Measurements from ENCODE around the gene AGBL5. TPM values are rescaled to one million over a fixed set of nuclear protein-coding genes. Genes with fewer than 3 reads are reported as not detected.
A peak's percentile ranks its signal among the peaks of the same experiment; 100 is the strongest.
"Not testable (repeated sequence)": the region's sequence is repeated elsewhere in the genome, so short reads cannot be mapped to it uniquely, and the experiment has no call there.

The AGBL5 gene
- total RNA-seq, 2 donors from 2014 or later = 13.1 to 14.3 TPM

DNA sequence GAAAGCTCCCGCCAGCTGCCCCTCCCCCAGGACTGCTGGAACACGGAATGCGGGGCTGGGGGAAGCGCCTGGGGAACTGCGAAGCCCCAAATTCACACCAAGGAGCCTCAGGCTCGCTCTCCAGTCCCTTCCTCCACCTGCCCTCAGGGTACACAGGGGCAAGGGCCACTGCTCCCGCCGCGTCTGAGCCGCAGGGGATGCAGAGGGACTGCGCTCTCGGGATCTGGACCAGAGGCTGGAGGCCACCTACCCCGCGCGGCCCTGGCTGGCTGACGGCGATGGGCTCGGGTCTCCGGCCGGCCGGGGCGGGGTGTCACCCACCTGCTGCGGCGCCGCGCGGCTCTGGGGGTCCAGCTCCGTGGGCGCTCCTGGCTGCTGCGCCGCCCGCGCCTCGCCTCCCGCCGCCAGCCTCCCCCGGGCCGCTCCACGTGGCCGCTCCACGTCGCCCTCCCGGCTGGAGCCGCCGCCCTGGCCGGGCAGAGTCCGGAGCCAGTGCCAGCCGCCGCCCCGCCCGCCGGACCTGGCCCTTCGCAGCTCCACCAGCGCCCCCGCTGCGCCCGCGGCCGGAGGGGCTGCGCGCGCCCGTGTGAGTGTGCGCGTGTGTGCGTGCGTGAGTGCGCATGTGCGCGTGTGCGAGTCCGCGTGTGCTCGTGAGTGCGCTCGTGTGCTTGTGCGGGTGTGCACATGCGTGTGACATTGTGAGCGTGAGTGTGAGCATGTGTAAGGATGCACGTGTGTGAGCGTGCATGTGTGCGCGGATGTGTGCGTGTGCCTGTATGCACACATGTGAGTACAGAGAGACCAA, 67.3 kb downstream of the AGBL5 start, which contains the start of gene CGREF1:
CGREF1 (minus strand) TSS at position 604 of the 805 bp plus-strand sequence. CDS start 14,762 bp downstream, outside the sequence.
- H3K27me3 Mint-ChIP-seq = peaks cover 13% of the 10 kb centered on the region
- H3K4me3 Mint-ChIP-seq = peak within 1 kb of the TSS; percentile 71
- no peak within 1 kb of the TSS for H3K27ac Mint-ChIP-seq
- no peaks in the 10 kb centered on the region for H3K9me3 Mint-ChIP-seq
- H3K4me1 Mint-ChIP-seq = peaks cover 5% of the 10 kb centered on the region
- no peaks in the 10 kb centered on the region for H3K36me3 Mint-ChIP-seq (ENCODE audit: low read depth)
- ATAC-seq (replicated peaks) = peak; percentile 20

DNA sequence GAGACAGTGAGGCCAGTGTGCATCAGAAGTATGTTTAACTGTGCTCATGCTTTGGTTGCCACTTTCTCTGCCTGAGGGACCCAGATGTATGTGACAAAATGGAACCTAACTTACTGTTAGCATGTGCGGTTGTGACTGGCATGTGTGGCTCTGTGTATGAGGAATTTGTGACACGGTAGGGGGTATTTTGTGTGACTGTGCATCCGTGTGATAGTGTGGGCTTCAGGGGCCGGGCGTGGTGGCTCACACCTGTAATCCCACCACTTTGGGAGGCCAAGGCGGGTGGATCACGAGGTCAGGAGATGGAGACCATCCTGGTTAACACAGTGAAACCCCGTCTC, 67.8 kb downstream of the AGBL5 start:
- Mint-ChIP-seq H3K4me3 (peak overlapping the region; percentile 71), H3K27me3 (peaks cover 13% of the 10 kb centered on the region)
- not testable (repeated sequence) for H3K27ac Mint-ChIP-seq; ATAC-seq (replicated peaks); H3K36me3 Mint-ChIP-seq (ENCODE audit: low read depth); H3K9me3 Mint-ChIP-seq; H3K4me1 Mint-ChIP-seq

Other genes with a start within 250 kb of the AGBL5 start
- gene DPYSL5, start 203.5 kb upstream of the AGBL5 start, total RNA-seq = not detected
- gene MAPRE3, start 81.0 kb upstream of the AGBL5 start, total RNA-seq = 1 to 10 TPM; 3.4 to 4.2 TPM
- 10 to 100 TPM; 73.3 to 81.5 TPM for gene TMEM214, start 18.7 kb upstream of the AGBL5 start, total RNA-seq
- gene OST4, start 20.0 kb downstream of the AGBL5 start, total RNA-seq = 100 to 1,000 TPM; 286 to 313 TPM
- under 1 TPM; 0.42 to 0.93 TPM for gene EMILIN1, start 26.9 kb downstream of the AGBL5 start, total RNA-seq
- 10 to 100 TPM in 1 of 2 donors, 1 to 10 TPM in 1; 5.9 to 10.5 TPM for gene KHK, start 35.1 kb downstream of the AGBL5 start, total RNA-seq
- 1 to 10 TPM; 3.7 to 4.6 TPM for gene CGREF1, start 67.5 kb downstream of the AGBL5 start, total RNA-seq
- under 1 TPM; 0.17 to 0.40 TPM for gene ABHD1, start 72.1 kb downstream of the AGBL5 start, total RNA-seq
- gene PREB, start 83.0 kb downstream of the AGBL5 start, total RNA-seq = 10 to 100 TPM; 38.0 to 67.1 TPM
- not detected for gene PRR30, start 87.7 kb downstream of the AGBL5 start, total RNA-seq
- gene TCF23, start 97.3 kb downstream of the AGBL5 start, total RNA-seq = not detected
- gene ATRAID, start 160.4 kb downstream of the AGBL5 start, total RNA-seq = 10 to 100 TPM; 45.9 to 59.2 TPM
- gene SLC5A6, start 160.6 kb downstream of the AGBL5 start, total RNA-seq = 10 to 100 TPM; 33.8 to 72.0 TPM
- 100 to 1,000 TPM in 1 of 2 donors, 10 to 100 TPM in 1; 54.0 to 106 TPM for gene CAD, start 165.7 kb downstream of the AGBL5 start, total RNA-seq
- gene SLC30A3, start 211.4 kb downstream of the AGBL5 start, total RNA-seq = under 1 TPM in 1 of 2 donors, not detected in 1; 0.50 TPM
- not detected for gene DNAJC5G, start 223.8 kb downstream of the AGBL5 start, total RNA-seq
- under 1 TPM in 1 of 2 donors, not detected in 1; 0.13 TPM for gene TRIM54, start 230.8 kb downstream of the AGBL5 start, total RNA-seq